ENCODE data around the gene MAP2.

Gene MAP2

GRCh38 chr2:209662021-209662420 is 238.2 kb downstream of the MAP2 start:
- no peak for DNase-seq (ENCODE audit: low spot score)

DNA sequence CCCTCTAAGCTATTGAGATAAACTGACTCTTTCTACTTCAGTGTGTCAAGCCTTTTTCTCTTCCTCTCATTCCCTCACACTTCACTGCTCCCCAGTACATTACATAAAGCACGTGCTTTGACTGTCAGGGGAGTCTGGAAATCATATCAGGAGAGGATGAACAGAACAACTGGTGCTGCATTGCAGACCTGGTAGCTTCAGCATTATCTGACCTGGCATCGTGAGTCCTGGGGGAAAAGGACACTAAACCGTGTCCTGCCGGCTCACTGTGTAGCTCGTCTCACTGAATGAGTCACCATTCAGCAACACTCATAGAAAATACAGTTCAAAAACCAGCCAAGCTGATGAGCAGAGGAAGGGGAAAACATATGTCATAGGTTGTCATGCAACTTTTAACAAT is 239.3 kb downstream of the MAP2 start:
- no peak for DNase-seq (ENCODE audit: low spot score)

GRCh38 chr2:209663656-209664055 is 239.8 kb downstream of the MAP2 start:
- no peak for DNase-seq (ENCODE audit: low spot score)

DNA sequence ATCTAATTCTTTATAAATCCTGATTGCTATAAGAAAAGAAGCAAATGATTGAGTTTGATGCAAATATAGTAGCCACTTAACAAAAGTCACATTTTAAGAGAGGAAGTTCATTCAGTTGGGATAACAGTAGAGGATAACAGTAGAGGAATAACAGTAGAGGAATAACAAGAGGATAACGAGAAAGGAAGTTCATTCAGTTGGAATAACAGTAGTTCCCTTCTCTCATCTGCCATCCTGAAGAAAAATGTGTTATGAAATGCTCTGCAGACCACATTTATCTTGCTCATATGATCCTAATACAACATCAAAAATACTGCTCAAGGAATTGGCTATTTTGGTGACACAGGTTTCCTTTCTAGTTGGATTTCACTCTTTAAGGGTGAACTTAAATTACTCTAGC is 242.4 kb downstream of the MAP2 start:
- DNase-seq (ENCODE audit: low spot score) = no peak

- no peak for DNase-seq (ENCODE audit: low spot score)
Measured at GRCh38 chr2:209671020-209671680, 247.3 kb downstream of the MAP2 start.

DNA sequence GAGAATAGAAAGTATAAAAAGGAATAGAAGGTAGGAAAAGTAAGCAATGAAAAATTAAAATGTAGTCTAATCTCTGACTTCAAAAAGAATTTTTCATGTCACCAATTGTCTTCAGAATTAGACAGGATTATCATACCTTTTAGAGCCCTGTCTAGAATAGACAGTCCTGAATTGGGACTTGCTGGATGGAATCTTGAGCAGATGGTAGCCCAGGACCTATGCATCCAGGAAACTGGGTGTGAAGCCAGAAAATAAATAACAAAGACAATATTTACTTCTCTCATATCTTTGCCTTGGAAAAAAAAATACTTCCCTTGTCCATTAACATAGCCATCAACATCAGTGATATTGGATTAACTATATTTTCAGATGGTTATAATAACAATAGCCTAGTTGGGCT is 250.0 kb downstream of the MAP2 start:
- DNase-seq (ENCODE audit: low spot score) = no peak

- no peak for DNase-seq (ENCODE audit: low spot score)
Measured at GRCh38 chr2:209680596-209680995, 256.7 kb downstream of the MAP2 start.

DNA sequence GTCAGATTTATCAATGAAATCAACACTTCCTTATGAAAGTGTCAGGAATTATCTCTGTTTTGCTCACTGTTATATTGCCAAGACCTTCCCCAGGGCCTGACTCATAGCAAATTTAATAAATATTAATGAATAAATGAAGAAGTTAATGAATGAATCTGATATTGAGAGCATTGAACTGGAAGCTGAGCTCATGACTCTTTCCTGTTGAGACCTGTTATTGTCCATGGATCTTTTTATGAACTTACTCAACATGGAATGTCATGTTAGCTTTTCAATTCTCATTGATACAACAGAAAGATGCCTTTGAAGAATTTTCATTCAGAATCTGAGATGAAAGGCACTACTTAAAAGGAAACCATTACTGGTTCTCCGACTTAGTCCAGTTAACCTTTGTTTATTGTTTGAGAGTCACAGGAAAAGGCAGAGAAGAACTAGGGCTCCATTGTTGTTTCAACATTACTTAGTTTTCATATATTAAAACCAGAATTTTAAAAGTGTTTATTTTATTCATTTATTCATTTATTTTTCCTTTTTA is 257.4 kb downstream of the MAP2 start:
- no peak for DNase-seq (ENCODE audit: low spot score)

DNA sequence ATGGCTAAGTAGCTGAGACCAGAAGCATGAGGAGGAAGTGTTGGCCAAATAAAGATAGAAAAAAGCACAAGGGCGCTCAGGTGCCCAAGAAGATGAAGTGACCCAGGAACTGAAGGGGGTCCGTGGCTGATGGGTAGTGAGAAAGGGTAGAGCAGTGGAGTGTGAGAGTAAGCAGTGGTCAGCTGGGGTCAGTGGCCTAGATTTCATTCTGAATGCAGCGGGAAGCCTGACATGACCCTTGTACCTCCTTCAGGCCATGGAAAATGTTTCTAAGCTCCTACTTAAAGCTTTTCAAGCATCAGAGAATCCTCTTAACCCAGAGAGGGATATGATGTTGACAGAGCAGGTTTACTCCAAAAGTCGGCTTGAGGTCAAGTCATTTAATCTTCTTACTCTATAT is 258.8 kb downstream of the MAP2 start:
- no peak for DNase-seq (ENCODE audit: low spot score)

DNA sequence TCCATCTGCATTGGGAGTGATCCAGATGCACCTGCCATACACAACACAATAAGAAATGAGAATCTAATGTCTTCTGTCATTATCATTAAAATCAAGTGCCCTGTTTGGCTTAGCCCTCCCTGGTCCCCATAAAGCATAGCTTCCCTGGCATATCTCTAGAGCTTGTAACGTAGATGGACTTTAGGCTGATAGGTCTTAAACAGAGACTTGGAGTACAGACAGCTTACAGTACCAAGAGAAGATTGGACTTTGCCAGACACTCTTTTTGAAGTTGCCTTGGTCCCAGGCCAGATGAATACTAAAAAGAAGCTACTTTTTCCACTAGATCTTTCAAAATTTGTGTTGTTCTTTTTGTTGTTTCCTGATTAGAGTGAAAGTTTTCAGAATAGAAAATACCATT is 261.5 kb downstream of the MAP2 start:
- DNase-seq (ENCODE audit: low spot score) = no peak

DNA sequence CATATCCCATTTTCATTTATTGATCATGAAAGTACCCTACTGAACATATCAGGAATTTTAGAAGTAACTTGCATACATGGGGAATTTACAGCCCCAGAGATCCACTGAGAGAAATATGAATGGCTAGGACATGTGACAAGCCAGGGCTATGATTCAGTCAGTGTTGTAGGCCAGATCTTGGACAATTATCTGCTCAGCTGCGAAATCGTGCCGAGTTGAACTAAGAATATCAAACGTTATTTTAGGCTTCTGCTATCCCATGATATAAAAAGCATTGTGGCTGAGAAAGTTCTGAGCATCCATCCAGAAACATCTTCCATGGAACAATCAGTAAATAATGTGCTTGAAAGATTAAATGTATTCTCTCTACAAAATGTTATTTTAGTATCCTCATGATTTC is 262.1 kb downstream of the MAP2 start:
- no peak for DNase-seq (ENCODE audit: low spot score)

- no peak for DNase-seq (ENCODE audit: low spot score)
Measured at GRCh38 chr2:209686448-209686847, 262.6 kb downstream of the MAP2 start.

GRCh38 chr2:209687323-209687969 is 263.6 kb downstream of the MAP2 start:
- no peak for DNase-seq (ENCODE audit: low spot score)

GRCh38 chr2:209688385-209688784 is 264.5 kb downstream of the MAP2 start:
- no peak for DNase-seq (ENCODE audit: low spot score)

DNA sequence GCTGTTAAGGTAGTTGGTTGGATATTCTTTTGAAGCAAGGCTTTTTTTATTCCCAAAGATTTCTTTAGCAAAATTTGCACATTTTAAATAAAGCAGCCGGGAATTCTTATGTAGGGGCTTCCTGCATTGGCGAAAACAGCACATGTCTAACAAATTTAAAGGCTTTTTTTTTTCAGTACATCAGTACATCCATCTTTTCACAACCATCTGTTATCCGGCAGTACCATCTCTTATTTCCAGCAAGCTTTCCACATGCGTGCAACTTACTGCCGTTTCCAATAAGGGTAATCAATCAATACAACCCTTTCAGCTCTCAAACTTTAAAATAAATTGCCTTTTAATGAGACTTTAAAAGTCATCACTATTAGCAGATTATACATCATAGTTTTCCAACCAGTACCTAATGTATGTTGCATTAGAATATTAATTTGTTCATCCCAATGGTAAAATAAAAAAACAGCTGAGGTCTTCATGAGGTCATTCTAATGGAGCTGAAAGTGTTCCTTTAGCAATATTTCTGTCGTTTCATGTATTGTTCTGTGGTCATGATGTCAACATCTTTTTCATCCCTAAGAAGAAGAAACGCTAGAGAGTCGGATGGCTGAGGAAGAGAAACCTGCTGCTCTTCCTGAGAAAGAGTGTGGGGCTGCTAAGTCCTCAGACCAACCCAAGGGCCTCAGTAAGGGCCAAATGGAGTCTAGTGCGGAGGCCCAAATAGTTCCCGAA is 266.3 kb downstream of the MAP2 start:
- DNase-seq (ENCODE audit: low spot score) = no peak

DNA sequence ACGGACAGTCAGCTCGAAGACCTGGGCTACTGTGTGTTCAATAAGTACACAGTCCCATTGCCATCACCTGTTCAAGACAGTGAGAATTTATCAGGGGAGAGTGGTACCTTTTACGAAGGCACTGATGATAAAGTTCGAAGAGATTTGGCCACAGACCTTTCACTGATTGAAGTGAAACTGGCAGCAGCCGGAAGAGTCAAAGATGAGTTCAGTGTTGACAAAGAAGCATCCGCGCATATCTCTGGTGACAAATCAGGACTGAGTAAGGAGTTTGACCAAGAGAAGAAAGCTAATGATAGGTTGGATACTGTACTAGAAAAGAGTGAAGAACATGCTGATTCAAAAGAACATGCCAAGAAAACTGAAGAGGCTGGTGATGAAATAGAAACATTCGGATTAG is 270.9 kb downstream of the MAP2 start:
- DNase-seq (ENCODE audit: low spot score) = no peak

DNA sequence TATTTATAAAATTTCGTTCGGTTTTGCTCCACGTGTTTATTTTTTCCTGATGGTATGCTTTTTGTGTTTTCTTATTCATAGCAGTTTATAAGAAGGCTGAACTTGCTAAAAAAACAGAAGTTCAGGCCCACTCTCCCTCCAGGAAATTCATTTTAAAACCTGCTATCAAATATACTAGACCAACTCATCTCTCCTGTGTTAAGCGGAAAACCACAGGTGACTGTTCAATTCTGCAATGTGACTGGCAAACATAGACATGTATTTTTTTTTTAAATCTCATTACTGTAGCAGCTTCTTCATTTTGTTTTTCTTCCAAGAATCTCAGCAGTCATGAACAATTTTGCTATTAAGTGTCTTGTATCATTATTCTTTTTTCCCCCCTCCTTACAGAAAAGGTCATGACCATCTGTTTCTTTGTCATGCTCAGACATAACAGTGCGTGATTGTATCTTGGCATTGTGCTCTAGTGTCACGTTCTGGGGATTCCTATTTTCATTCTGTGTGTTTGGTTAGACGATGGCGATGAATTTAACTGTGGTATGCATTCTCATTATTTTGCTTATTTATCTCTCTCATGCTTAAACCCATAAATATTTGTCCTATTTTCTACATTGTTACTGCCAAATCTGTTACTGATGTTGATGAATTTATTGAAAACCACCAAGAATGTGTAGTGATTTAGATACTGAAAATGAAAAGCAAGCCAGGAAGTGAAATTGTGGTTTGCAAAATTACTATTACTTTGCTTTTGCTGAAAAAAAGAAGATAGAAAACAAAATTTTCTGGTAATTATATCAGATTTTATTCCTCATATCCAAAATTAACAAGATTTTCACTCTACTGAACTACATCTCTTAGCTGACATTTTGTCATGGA is 273.2 kb downstream of the MAP2 start:
- DNase-seq (ENCODE audit: low spot score) = no peak

- DNase-seq (ENCODE audit: low spot score) = no peak
Measured at GRCh38 chr2:209702775-209703174, 278.9 kb downstream of the MAP2 start.

DNA sequence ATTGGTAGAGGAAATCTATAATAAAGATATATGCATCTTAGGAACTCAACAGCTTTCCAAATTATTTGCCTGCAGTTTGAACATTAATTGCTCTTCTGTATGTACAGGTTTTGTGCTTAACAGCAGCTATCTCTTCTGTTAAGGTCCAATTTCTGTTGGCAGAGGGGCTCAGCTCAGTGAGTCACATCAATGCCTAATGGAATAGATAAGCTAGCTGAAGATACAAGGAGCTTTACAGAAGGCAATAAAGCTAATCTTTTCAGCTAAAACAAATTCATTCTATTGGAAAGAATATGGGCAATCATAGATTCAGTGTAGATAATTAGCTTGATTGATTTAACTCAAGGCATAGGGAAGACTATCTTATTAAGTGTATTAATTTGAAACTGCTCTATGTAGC is 289.4 kb downstream of the MAP2 start:
- no peak for DNase-seq (ENCODE audit: low spot score)

DNA sequence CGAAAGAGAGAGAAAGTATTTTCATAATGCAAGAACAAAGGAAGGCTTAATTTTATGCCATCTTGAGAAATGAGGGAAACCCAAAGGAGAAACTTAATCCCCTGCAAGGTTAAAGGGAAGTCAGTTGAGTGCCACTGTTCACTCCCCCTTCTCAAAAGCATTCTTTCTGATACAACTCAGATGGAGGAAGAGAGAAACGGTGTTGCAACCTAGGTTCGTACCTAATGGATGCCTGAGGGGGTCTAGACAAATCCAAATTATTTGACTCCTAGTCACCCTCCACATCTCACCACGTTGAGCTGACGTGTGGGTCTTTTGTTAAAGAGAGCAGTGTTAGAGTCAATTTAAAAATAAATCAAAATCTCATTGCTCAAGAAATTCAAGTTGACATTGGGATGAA is 295.2 kb downstream of the MAP2 start:
- no peak for DNase-seq (ENCODE audit: low spot score)

- DNase-seq (ENCODE audit: low spot score) = no peak
Measured at GRCh38 chr2:209721497-209721896, 297.6 kb downstream of the MAP2 start.

- no peak for DNase-seq (ENCODE audit: low spot score)
Measured at GRCh38 chr2:209726311-209726710, 302.5 kb downstream of the MAP2 start.

Data from CD4-positive, alpha-beta T cell treated with Interleukin-15 for 4 hours (primary cell).